ENCODE measurements around the gene MT1A.

MT1A gene

DNA sequence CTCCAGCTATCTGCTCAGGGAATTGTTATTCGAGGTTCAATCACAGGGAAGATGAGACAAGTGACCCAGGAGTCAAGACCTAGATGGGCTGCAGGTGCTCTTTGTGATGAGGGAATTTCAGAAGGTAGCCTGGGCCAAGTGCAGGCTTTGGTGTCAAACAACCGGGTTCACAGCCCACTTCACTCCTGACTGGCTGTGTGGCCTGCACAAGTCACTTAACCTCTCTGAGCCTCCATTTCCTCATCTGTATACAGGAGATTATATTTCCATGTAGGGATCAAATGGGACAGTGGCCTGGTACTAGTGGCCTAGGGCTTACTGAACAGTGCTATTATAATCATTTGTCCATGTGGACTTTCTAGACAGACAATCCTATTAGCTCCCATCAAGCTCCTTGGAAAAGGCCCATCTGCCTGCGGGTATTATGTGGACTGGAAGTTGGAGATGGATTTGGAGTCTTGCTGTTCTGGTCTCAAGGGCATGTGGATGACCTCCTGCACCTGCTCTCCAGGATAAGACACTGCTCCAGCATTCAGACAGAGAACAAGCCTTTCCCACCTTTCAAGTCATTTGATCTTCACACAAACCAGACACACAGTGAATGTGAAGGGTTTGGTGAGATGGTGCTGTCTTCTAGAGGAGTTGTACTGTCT, 40.7 kb downstream of the MT1A start:
- no peak for DNase-seq (ENCODE audit: low read depth in 2 of 2)

DNA sequence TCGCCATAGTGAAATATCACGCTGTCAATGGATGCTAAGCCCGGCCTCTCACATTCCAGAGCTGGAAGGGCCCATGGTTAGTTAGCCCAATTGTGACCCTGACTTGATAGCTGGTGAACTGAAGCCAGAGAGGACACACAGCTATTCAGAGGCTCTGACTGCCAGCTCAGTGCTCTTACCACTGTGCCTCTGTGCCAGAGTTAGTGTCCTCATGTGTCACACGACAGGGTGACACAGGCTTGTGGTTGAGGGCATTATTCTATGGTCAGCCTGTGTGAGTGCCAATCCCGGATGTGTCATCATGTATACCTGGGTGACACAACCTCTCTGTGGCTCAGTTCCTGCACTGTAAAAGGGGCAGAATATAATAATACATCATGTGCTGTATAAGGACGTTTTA, 41.4 kb downstream of the MT1A start:
- DNase-seq (ENCODE audit: low read depth in 2 of 2), result no peak

DNA sequence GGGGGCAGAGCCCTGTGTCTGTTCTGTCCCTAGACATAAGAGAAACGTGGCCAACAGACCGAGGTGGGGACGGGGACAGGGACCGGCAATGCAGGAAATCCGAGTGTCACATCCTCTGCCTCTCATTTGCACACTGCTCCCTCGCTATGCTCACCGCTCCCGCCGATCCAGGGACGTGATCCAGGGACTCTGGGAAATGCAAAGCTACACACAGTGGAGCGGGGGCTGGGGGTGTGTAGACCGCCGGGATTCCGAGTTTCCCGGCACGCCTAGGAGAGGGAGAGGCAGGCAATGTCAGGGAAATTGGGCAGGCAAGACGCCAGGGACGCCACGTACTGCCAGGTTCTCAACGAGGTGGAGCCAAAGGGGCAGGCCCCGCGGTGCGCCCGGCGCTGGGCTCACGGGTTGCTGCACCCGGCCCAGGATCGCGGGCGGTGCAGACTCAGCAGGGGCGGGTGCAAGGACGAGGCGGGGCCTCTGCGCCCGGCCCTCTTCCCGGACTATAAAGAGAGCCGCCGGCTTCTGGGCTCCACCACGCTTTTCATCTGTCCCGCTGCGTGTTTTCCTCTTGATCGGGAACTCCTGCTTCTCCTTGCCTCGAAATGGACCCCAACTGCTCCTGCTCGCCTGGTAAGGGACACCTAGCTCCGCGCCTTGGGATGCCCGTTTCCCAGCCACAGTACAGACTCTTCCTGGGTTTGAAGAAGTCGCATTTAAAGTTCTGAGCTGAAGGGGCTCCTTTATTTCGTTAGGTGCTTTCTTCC, 43.7 kb downstream of the MT1A start, which contains the start of gene MT1X:
Gene MT1X, plus strand, starts transcription at position 532 of the 764 bp plus-strand sequence. Its CDS starts 71 bp downstream, at position 603.
- DNase-seq (ENCODE audit: low read depth in 2 of 2), result peak; percentile 67 to 74

DNA sequence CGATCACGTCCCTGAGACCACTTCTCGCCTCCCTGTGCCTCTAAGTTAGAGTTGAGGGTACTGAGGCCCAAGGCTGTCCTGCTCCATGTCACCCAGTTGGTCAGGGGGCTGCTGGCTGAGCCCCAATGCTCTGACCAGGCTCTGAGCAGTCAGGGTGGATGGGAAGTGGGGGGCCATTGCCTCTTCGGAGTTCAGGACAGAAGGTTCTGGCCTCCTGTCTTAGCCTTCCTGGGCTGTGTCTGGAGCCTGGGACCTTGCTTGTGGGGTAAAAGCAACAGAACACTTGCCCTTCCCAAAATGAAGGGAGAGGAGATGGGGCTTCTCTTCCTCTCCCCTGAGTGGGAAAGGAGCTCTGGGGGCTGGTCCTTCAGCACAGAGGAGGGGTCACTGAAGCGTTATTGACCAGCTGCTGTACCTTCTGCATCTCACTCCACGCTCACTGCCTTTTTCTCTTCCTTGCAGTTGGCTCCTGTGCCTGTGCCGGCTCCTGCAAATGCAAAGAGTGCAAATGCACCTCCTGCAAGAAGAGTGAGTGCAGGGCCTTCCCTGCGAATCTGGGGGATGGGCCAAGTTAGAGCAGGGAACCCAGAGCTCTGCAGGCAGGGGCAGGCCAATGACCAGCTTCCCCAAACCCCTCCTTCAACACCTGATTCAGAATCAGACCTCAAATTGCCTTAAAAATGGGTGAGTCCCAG, 44.4 kb downstream of the MT1A start:
- DNase-seq (ENCODE audit: low read depth in 2 of 2), result no peak

DNA sequence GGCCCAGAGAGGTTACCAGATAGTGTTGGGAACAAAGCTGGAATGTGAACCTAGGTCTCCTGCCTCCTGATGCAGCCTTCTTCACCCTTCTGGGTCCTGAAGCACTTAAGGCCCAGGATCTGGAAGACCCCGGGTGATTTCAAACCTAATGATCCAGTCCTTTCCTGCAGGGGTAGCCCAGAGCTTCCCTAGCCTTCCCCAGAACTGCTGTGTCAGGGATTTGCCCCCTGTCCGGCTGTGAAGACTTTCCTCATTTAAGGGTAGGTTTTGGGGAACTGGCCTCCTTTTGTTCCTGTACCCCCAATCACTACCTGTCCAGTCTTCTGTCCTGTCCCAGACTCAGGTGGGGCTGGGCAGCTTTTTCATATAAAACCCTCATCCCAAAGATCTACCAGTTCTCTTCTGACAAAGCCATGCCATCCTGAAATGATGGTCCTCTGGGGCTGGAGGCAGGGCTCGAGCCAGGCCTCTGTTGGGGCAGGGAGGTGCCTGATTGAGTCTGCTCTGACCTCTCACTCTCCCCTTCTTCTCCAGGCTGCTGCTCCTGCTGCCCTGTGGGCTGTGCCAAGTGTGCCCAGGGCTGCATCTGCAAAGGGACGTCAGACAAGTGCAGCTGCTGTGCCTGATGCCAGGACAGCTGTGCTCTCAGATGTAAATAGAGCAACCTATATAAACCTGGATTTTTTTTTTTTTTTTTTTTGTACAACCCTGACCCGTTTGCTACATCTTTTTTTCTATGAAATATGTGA, 45.1 kb downstream of the MT1A start:
- no peak for DNase-seq (ENCODE audit: low read depth in 2 of 2)

DNA sequence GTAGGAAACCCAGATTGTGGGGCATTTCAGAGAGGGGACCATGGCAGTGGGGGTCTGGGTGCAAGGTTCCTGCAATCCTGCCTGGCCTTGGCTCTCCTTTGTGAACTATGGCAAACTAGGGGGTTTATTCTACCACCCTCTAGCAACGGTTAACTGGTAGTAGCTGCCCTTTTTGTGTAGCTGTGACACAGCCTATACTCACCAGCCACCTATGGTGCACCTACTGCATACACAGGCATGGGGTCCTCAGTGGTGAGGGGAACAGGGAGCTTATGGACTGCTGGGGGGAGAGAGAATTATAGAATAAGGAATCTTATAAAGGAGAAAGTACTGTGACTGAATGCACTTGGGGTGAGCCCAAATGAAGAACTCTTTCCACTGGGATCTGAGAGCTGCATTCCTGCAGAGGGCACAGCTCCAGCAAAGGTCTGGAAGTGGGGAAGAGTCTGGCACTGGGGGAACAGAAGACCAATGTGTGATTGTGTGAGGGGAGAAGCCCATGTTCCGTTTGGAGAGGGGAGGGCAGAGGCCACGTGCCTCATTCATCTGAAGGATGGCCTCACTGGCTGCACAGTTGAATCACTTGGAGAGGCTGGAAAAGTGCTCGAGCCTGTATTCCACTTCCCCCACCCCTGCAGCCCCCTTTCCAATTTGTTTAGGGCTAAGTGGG, 45.9 kb downstream of the MT1A start:
- no peak for DNase-seq (ENCODE audit: low read depth in 2 of 2)

DNA sequence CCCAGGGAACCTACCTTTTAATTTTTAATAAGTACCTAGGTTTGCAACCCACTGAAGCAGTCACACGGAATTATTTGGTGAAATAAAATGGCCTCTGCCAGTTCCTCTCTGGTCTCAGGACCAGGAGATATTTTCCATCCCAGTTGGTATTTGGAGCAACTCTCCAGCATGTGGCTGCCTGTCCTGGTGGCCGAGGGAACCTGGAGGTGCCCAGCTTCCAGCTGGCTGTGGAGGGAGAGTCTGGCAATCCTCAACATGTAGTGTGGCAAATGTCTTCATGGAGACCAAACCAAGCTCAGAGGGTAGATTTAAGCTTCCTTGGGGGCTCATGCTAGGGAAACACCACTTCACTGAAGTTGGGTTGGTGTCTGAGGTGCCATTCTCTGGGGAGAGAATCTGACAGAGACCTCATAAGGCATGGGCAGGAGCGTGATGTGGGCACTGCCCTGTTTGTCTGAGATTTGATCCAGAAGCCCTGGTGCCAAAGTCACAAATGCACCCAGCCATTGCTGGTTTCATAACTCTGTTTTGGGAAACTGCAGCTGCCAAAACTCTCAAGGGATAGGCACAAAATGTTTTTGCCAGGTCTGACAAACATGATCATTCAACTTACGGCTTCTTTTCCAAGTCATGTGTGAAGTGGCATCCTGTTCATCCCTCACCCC, 46.6 kb downstream of the MT1A start:
- no peak for DNase-seq (ENCODE audit: low read depth in 2 of 2)

DNA sequence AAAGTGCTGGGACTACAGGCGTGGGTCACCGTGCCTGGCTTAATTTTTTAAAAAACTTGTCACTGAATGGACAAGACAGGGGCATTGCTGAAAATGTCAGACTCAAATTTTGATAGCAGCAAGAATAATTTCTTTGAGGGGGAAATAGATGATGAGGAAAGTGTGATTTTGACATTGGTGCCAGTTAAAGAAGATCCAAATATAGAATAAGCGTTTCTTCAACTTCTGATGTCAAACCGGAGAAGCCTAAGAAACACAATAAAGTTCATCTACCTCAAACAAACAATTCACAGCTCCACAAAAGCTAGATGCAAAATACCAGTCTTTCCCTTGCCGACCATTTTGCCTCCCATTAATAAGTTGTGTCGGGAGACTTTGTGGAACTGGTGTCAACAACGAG, 48.3 kb downstream of the MT1A start:
- DNase-seq (ENCODE audit: low read depth in 2 of 2), result no peak

DNA sequence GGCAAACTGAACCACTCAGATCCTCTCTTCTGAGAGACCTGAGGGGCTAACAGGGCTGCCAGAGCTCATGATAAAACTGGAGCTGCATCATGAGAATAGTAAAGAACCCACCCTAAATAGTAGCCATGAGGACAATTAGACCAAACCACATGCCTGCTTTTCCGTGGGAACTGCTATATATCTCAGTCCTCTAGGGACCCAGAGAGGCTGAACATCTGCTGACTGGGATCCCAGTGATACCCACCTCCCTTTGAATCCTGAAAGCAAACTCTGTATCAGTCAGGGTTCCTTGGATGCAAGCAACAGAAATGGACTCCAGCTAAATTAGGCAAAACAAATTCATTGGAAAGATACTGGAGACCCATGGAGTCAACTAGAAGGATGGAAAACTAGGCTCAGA, 50.3 kb downstream of the MT1A start:
- DNase-seq (ENCODE audit: low read depth in 2 of 2), result no peak

DNA sequence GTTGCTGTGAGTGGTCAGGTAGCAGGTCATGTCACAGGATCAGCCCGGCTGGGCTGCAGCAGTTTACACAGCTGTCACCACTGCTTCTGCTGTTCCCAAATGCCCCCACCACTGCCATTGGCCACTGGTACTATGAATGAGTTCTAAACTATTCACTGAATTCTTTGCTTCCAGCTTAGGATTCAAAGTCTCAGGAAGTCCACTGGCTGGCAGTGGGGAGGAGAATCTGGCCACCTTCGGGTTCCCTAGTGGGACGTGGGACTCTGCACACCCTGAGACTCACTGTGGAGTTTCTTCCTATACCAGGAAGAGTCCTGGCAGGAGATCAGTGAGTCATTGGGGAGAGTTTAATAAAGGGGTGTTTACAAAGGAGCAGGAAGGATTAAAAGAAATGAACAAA, 50.7 kb downstream of the MT1A start:
- DNase-seq (ENCODE audit: low read depth in 2 of 2), result no peak
